Measurements from ENCODE around the gene OSBPL9.

Gene OSBPL9

DNA sequence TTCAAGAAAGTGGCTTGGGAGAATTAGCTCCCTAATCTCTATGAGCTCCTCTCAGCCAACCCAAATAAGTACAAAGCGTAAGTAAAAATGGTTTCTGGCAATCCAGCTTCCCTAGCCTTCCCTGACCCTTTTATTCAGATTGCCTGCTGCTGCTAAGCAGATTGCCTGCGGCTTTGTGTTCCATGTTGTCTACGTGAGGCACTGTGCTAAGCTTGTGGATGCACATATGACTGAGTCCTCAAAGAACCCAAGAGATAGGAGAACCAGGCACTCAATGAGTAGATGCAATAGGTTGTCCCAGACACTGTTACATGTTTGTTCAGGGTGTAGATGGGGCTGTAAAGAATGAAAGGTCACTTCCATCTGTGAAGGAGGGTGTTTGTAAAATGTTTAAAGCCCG lies 6.3 kb upstream of the OSBPL9 start:
- H3K27ac ChIP-seq (replicated peaks), result no peak overlapping the region
- no peak overlapping the region for H3K4me3 ChIP-seq (replicated peaks; ENCODE audit: insufficient read depth, low read length)
- DNase-seq (ENCODE audit: low read depth in 1 of 2, low spot score in 1 of 2), result no peak
- TF ChIP-seq SPI1 (IDR thresholded peaks at IDR 0.05; ENCODE audit: borderline replicate concordance, low read depth), result no peak
- no peak for TF ChIP-seq GABPA (IDR thresholded peaks at IDR 0.05; ENCODE audit: low read depth)
- TF ChIP-seq CTCF (IDR thresholded peaks at IDR 0.05; ENCODE audit: insufficient read depth, low read length), result no peak
- TF ChIP-seq REST (IDR thresholded peaks at IDR 0.05; ENCODE audit: insufficient replicate concordance, low read depth), result no peak
- TF ChIP-seq POLR2AphosphoS5 (IDR thresholded peaks at IDR 0.05; ENCODE audit: low read depth), result no peak
- no peaks in the 10 kb centered on the region for H3K27me3 ChIP-seq (ENCODE audit: insufficient read depth, poor library complexity, severe bottlenecking)

DNA sequence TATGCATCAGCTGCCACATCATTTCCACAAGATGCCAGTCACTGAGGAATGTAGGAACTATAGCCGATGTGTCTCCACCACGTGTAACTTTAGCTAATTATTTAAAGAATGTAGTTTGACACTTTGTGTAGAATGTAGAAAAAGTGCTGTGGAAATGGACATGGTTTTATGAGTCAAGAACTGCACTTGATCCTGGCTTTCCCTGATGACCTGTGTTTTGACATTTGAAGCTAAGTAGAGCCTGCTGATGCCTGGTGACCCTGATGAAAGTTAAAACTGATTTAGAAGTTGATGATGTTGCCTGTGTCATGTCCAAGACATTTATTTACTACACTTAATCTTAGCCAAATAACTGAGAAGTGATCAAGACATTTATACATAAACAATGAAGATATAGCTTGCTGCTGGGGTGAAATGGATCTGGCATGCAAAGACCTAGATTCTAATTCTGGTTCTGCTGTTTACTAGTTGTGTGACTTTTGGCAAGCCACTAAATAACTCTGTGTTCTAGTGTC lies 4.4 kb upstream of the OSBPL9 start:
- H3K27ac ChIP-seq (replicated peaks), result no peak overlapping the region
- no peak for DNase-seq (ENCODE audit: low read depth in 1 of 2, low spot score in 1 of 2)
- TF ChIP-seq SPI1 (IDR thresholded peaks at IDR 0.05; ENCODE audit: borderline replicate concordance, low read depth), result no peak
- no peak for TF ChIP-seq CTCF (IDR thresholded peaks at IDR 0.05; ENCODE audit: insufficient read depth, low read length)
- TF ChIP-seq POLR2AphosphoS5 (IDR thresholded peaks at IDR 0.05; ENCODE audit: low read depth), result no peak
- no peak for TF ChIP-seq GABPA (IDR thresholded peaks at IDR 0.05; ENCODE audit: low read depth)
- TF ChIP-seq REST (IDR thresholded peaks at IDR 0.05; ENCODE audit: insufficient replicate concordance, low read depth), result no peak
- no peaks in the 10 kb centered on the region for H3K27me3 ChIP-seq (ENCODE audit: insufficient read depth, poor library complexity, severe bottlenecking)
- no peak overlapping the region for H3K4me3 ChIP-seq (replicated peaks; ENCODE audit: insufficient read depth, low read length)

- no peak for TF ChIP-seq SPI1 (IDR thresholded peaks at IDR 0.05; ENCODE audit: borderline replicate concordance, low read depth)
- TF ChIP-seq REST (IDR thresholded peaks at IDR 0.05; ENCODE audit: insufficient replicate concordance, low read depth), result no peak
- no peak for TF ChIP-seq POLR2AphosphoS5 (IDR thresholded peaks at IDR 0.05; ENCODE audit: low read depth)
- TF ChIP-seq CTCF (IDR thresholded peaks at IDR 0.05; ENCODE audit: insufficient read depth, low read length), result no peak
- no peak for TF ChIP-seq GABPA (IDR thresholded peaks at IDR 0.05; ENCODE audit: low read depth)
- H3K27me3 ChIP-seq (ENCODE audit: insufficient read depth, poor library complexity, severe bottlenecking), result no peaks in the 10 kb centered on the region
- H3K4me3 ChIP-seq (replicated peaks; ENCODE audit: insufficient read depth, low read length), result no peak overlapping the region
- no peak for DNase-seq (ENCODE audit: low read depth in 1 of 2, low spot score in 1 of 2)
- no peak overlapping the region for H3K27ac ChIP-seq (replicated peaks)
Measured at GRCh38 chr1:51615780-51616291, 1.1 kb upstream of the OSBPL9 start.
